GM21825 (cell line): ENCODE measurements around the gene OPCML.

Experiments
- ATAC-seq: cut with Tn5 transposase; IDR thresholded peaks from one replicate; pipeline ENCODE4 v1.9.1; 2021; ENCODE audit warnings: mild to moderate bottlenecking, moderate library complexity; ENCODE audit not compliant: unreplicated experiment

Gene OPCML

GRCh38 chr11:132605825-132606570, 926.3 kb downstream of the OPCML start:
- ATAC-seq: no peak

DNA sequence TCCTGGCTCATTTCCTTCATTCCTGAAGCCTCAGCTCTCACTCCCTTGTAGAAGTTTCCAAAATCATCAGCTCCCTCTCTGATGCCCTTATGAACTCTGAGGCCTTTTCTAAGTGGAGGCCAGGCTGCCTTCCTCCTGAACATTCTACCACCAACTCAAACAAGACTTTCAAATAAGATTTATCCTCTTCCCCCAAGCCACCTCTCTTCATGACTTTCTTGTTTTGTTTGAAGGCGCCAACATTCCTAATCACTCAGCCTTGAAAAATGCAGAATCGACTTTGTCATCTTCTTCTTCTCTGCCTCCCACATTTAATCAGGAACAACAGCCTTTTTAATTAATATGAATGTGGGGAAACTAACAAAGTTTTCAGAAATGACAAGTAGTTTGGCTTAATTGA, 927.9 kb downstream of the OPCML start:
- no peak for ATAC-seq

DNA sequence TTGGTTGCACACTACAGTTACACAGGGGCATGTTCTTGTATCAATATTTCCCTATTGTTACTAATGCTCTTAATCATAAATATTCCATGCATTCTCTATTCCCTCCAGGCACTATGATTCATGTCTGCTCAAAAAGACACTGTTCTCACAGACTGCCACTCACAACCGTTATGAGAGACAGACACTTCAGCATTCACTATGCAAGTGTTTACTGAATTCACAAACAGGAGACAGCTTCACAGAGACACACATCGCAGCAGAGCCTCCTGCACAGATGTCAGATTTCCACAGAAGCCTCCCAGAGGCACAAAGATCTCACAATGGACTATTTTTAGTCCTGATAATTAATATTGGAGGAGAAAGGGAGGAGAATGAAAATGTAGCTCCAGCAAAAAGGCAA, 930.4 kb downstream of the OPCML start:
- no peak for ATAC-seq

- ATAC-seq: no peak
These were observed 936.6 kb downstream of the OPCML start for GRCh38 chr11:132595711-132596134.

- ATAC-seq: no peak
These were observed 937.1 kb downstream of the OPCML start for GRCh38 chr11:132595246-132595645.

GRCh38 chr11:132590986-132591385, 941.3 kb downstream of the OPCML start:
- no peak for ATAC-seq

GRCh38 chr11:132590554-132590953, 941.7 kb downstream of the OPCML start:
- no peak for ATAC-seq

DNA sequence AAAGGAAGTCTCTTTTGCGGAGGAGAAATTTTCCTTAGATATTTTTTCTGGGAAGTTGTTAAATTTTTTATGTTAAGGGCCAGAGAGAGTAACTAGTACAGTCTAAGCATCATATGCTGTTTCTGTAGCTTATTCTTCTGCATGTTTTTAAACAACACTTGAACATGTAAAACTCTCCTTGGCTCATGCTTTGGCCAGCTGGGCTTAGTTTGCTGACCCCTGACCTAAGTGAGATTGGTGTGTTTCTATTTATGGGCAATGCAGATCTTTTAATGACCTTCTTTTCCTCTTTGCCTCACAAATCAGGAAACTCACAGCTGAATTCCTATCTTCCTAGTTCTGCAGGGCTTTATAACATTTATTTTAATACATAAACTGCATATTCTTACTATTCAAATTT, 942.5 kb downstream of the OPCML start:
- ATAC-seq: no peak

GRCh38 chr11:132588366-132588765, 943.9 kb downstream of the OPCML start:
- ATAC-seq: no peak

DNA sequence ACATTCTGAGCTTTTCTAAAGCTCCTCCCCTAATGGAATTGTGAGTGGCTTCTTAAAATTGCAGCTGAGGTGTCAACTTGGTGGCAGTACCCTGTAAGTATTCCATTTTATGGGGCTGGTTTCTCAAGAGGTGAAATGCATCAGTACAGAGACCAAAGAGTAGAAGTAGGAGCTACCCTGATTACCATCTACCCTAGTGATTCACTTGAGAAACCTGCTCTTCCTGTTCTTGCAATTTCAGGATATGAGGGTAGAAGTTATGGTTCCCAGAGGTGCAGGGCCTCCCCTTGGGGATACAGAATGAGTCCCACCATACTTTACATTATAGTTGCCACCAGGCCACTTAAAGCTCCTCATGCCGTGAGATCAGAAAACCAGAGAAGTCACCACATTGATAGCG, 944.6 kb downstream of the OPCML start:
- ATAC-seq: no peak

GRCh38 chr11:132586801-132587200, 945.5 kb downstream of the OPCML start:
- no peak for ATAC-seq

DNA sequence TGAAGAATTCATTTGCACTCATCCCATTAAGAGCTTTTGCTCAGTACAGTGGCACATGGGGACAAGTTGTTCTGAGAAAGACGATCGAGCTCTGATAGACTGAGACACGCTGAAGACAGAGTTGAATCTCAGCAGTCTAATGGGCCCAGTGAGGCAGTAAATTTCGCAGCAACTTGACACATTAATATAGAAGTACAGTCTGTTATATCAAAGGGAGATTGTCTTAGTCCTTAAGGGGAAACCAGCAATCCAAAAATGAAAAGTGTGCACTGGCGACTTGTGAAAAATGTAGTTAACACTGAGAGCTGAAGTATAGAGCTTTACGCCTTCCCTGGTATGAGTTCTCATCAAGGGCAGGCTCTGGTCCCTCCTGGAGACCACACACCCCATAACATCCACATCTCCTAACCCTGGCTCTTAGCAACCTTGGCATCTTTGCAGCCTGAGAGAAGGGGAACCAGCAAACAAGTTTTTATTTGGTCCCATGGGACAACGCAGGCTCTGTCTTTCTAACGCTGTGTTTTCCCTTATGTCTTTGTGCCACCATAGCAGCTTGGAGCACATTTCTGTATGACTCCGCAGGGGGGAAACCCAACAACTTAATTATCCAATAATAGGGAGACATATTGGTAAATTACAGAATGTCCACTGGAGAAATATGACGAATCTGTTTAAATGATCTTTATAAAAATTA, 952.5 kb downstream of the OPCML start:
- no peak for ATAC-seq

- no peak for ATAC-seq
These were observed 953.2 kb downstream of the OPCML start for GRCh38 chr11:132579136-132579535.

- ATAC-seq: no peak
These were observed 953.7 kb downstream of the OPCML start for GRCh38 chr11:132578580-132578979.

- ATAC-seq: no peak
These were observed 955.6 kb downstream of the OPCML start for GRCh38 chr11:132576706-132577105.

DNA sequence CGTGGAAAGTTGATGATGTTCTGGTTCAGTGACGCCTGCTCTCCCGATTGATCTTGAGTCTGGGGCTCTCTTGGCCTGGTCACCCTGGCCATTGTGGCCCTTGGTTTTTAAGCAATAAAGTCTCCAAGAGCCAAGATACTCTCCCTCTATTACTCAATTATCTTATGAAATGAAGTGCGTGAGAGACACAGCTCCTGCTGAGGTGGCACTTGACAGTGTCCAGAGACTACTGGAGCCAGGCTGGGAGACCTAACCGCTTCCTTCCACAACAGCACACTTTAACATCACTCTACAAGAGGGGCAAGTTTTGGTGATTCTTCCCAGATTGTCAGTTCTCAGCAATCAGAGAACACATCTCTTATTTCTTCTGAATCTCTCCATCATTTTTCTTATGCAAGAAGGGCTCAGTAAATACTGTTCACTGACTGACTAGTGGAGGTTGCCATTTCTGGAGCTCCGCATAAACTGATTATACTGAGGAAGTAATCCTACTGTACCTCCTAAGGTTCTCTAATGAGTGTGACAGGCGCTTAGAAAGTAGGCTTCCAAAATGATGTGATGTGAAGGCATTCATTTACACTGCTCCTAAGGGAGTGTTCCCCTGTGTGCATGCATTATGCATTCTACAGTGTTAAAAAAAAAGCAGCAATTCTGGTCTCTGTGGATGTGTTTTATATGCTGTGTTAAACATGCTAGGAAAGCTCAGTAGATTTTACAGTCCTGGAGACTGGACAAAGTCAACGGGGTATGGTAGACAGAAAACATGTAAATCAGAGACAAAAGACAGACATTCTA, 968.0 kb downstream of the OPCML start:
- no peak for ATAC-seq

DNA sequence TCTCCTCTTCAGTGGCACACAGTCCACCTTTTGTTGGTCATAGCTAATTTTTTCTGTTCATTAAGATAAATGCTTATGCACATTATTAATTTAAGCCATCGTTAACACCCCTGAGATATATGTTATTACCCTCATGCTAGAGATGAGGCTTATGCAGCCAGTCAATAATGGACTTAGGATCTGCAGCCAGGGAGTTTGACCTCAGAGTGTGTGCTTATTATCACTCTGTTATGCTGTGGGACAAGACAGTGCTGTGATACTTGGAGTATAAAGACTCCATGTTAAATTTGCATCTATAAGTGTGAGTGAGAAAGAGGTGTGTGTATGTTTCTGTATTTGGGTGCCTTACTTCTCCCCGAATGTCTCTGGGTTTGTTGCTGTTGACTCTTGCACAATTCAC, 969.3 kb downstream of the OPCML start:
- no peak for ATAC-seq

DNA sequence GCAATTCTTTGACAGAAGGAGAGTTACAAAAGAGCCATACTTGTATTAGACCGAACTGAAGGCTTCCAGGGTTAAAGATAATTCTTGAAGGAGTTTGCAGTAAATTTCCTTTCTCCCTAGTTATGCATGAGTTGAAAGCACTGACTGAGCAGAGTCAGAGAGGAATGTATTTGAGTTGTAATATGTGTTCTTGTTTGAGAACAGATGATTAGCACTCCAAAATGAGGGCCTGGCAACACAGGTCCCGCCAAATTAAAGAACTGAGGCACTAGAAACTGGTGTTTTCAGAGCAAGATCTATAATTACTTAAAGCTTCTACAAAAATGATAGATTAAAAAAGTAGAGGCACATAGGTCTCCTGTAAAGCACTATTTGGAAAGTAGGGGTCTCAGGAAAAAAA, 970.4 kb downstream of the OPCML start:
- no peak for ATAC-seq

- ATAC-seq: no peak
These were observed 972.8 kb downstream of the OPCML start for GRCh38 chr11:132559331-132560036.

DNA sequence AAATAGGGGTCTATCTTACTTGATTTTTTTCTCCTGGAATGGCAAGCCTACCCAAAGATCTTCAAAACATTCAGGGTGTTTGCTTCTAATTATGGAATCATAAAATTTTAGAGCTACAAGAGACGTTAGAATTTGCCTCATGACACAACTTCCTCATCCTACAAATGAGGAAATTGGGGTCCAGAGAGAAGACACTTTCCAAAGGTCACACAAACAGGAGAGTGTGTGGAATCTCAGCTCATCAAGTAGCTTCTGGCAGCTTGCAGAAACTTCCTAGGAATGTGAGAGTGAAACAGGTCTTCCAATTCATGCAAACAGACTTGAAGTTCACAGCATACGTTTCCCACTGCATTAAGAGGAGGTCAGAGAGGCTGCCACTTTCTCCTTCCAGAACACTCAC, 976.0 kb downstream of the OPCML start:
- no peak for ATAC-seq

DNA sequence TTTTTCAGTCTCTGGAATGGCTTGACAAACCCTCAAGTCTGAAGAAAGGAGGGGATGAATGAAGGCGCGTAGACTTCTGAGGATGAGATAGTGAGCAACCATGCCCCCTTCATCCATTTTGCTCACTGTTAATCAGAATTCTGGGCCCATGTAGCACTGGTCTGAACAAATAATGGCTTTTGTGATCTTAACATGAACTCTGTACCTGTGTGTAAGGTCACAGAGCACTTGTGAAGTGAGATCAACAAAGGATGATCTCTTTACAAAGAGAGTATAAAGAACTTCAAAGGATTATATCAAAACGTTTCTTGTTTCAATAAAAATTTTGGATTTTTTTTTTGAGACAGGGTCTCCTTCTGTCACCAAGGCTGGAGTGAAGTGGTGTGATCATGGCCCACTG, 976.7 kb downstream of the OPCML start:
- no peak for ATAC-seq
